ENCODE results near the gene SDK2.

Gene SDK2

DNA sequence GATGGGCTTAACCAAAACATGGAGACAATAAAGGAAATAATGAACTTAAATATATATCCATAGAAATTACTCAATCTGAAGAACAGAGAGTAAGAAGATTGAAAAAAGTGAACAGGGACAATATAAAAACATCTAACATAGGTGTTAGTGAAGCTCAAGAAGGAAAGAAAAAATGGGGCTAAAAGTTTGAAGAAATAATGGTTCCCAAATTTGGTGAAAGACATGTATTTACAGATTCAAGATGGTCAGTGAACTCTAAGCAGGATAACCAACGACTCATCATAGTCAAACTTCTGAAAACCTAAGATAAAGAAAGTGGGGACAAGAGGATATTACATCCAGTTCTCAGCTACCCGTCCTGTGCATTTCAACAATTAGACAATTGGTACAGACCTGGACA, 22.6 kb downstream of the SDK2 start:
- H3K4me3 ChIP-seq (ENCODE audit: low read depth, low read length): no peak overlapping the region
- POLR2A ChIA-PET: no interaction called here
- CTCF ChIA-PET: interaction anchor here (0.7 kb wide), 3 partner anchors 9 to 581 kb away, joined by 3 to 6 read pairs (median 3); no protein-coding TSS in a partner anchor

DNA sequence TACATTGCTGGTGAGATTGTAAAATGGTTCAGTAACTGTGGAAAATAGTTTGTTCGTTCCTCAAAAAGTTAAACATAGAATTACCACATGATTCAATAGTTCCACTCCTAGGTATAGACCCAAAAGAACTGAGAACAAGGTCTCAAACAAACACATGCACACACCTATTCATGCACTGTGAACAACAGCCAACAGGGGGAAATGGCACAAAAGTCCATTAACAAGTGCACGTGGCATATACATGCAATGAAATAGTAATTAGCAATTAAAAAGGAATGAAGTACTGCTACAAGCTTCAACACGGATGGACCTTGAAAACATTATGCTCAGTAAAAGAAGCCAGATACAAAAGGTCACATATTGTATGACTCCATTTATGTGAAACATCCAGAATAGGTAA, 23.8 kb downstream of the SDK2 start:
- H3K4me1 ChIP-seq (ENCODE audit: control insufficient read depth, insufficient read depth, low read length): peaks cover 2% of the 10 kb centered on the region; the same call in 1 of the 2 replicates
- CTCF ChIA-PET: interaction anchor here (0.7 to 1.1 kb wide), 3 partner anchors 10 to 45 kb away, joined by 3 read pairs; no protein-coding TSS in a partner anchor
- no peak overlapping the region for H3K27ac ChIP-seq (ENCODE audit: extremely low read depth, low read depth, low read length)
- no peak overlapping the region for H3K4me3 ChIP-seq (ENCODE audit: low read depth, low read length)
- H3K36me3 ChIP-seq (ENCODE audit: control insufficient read depth in 2 of 2, insufficient read depth in 1 of 2, low read length in 2 of 2): no peaks in the 10 kb centered on the region
- TF ChIP-seq ZNF324 (tag by site-specific recombination; IDR thresholded peaks at IDR 0.05) (no peak), ZNF223 (tag by site-specific recombination; IDR thresholded peaks at IDR 0.05) (no peak), KLF9 (tag by site-specific recombination; IDR thresholded peaks at IDR 0.05; ENCODE audit: low read depth) (no peak), ZBTB1 (tag by site-specific recombination; IDR thresholded peaks at IDR 0.05) (no peak)
- no peaks in the 10 kb centered on the region for H3K9me3 ChIP-seq (ENCODE audit: control insufficient read depth, insufficient read depth, low read depth, low read length)
- POLR2A ChIA-PET: no interaction called here

More for the DNA sequence above, 22.6 kb downstream of the SDK2 start:
- H3K9me3 ChIP-seq (ENCODE audit: control insufficient read depth, insufficient read depth, low read depth, low read length): no peaks in the 10 kb centered on the region
- no peaks in the 10 kb centered on the region for H3K36me3 ChIP-seq (ENCODE audit: control insufficient read depth in 2 of 2, insufficient read depth in 1 of 2, low read length in 2 of 2)
- TF ChIP-seq ZNF558 (tag by site-specific recombination; IDR thresholded peaks at IDR 0.05) (peak; percentile 99), ZNF174 (tag by site-specific recombination; IDR thresholded peaks at IDR 0.05) (no peak)
- H3K4me1 ChIP-seq (ENCODE audit: control insufficient read depth, insufficient read depth, low read length): peaks cover 2% of the 10 kb centered on the region; the same call in 1 of the 2 replicates
- H3K27ac ChIP-seq (ENCODE audit: extremely low read depth, low read depth, low read length): no peak overlapping the region

DNA sequence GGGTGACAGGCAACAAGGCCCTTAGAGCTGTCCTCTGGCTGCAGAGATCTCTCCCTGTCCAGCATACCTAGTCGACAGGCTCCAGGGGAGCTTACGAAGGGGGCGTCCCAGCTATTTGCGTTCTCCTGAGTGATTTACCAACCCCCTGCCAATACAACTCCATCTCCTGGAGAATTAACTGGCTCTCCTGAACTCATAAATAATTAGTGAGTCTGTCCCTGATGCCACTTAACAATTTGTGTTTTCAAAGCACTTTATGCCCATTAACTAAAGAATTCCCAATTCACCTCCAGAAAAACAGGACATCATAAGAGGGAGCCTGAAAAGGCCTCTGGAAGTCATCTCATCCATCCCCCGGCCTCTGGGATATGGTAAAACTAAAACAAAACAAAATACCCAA, 26.7 kb downstream of the SDK2 start:
- Histone ChIP-seq H3K27ac (ENCODE audit: extremely low read depth, low read depth, low read length) (no peak overlapping the region), H3K9me3 (ENCODE audit: control insufficient read depth, insufficient read depth, low read depth, low read length) (no peaks in the 10 kb centered on the region), H3K4me3 (ENCODE audit: low read depth, low read length) (no peak overlapping the region), H3K4me1 (ENCODE audit: control insufficient read depth, insufficient read depth, low read length) (no peaks in the 10 kb centered on the region; the same call in 1 of the 2 replicates), H3K36me3 (ENCODE audit: control insufficient read depth in 2 of 2, insufficient read depth in 1 of 2, low read length in 2 of 2) (no peaks in the 10 kb centered on the region)
- TF ChIP-seq ZNF629 (tag by site-specific recombination; IDR thresholded peaks at IDR 0.05) (no peak), ZNF561 (tag by site-specific recombination; IDR thresholded peaks at IDR 0.05; ENCODE audit: borderline replicate concordance) (no peak), BCL11A (tag by site-specific recombination; IDR thresholded peaks at IDR 0.05; ENCODE audit: low read depth) (no peak), GLI4 (tag by site-specific recombination; IDR thresholded peaks at IDR 0.05) (no peak), ZNF394 (tag by site-specific recombination; IDR thresholded peaks at IDR 0.05; ENCODE audit: borderline replicate concordance) (no peak), ZNF350 (tag by site-specific recombination; IDR thresholded peaks at IDR 0.05) (no peak), ZNF701 (tag by site-specific recombination; IDR thresholded peaks at IDR 0.05) (no peak), ZNF292 (tag by site-specific recombination; IDR thresholded peaks at IDR 0.05; ENCODE audit: borderline replicate concordance, low read depth) (no peak), ZNF747 (tag by site-specific recombination; IDR thresholded peaks at IDR 0.05) (no peak), ZNF146 (tag by site-specific recombination; IDR thresholded peaks at IDR 0.05) (no peak), ZNF658 (tag by site-specific recombination; IDR thresholded peaks at IDR 0.05) (no peak), ZNF610 (tag by site-specific recombination; IDR thresholded peaks at IDR 0.05; ENCODE audit: borderline replicate concordance) (no peak), ZEB2 (tag by site-specific recombination; IDR thresholded peaks at IDR 0.05) (no peak)
- TF ChIP-seq, protein P1, sequence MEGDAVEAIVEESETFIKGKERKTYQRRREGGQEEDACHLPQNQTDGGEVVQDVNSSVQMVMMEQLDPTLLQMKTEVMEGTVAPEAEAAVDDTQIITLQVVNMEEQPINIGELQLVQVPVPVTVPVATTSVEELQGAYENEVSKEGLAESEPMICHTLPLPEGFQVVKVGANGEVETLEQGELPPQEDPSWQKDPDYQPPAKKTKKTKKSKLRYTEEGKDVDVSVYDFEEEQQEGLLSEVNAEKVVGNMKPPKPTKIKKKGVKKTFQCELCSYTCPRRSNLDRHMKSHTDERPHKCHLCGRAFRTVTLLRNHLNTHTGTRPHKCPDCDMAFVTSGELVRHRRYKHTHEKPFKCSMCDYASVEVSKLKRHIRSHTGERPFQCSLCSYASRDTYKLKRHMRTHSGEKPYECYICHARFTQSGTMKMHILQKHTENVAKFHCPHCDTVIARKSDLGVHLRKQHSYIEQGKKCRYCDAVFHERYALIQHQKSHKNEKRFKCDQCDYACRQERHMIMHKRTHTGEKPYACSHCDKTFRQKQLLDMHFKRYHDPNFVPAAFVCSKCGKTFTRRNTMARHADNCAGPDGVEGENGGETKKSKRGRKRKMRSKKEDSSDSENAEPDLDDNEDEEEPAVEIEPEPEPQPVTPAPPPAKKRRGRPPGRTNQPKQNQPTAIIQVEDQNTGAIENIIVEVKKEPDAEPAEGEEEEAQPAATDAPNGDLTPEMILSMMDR (tag by site-specific recombination; IDR thresholded peaks at IDR 0.05): no peak
- TF ChIP-seq, protein P2, sequence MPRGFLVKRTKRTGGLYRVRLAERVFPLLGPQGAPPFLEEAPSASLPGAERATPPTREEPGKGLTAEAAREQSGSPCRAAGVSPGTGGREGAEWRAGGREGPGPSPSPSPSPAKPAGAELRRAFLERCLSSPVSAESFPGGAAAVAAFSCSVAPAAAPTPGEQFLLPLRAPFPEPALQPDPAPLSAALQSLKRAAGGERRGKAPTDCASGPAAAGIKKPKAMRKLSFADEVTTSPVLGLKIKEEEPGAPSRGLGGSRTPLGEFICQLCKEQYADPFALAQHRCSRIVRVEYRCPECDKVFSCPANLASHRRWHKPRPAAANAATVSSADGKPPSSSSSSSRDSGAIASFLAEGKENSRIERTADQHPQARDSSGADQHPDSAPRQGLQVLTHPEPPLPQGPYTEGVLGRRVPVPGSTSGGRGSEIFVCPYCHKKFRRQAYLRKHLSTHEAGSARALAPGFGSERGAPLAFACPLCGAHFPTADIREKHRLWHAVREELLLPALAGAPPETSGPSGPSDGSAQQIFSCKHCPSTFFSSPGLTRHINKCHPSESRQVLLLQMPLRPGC (tag by site-specific recombination; IDR thresholded peaks at IDR 0.05): no peak
- ChIA-PET POLR2A (no interaction called here), CTCF (interaction anchor here (0.6 to 1.1 kb wide), 3 partner anchors 23 to 249 kb away, joined by 3 to 4 read pairs (median 3); no protein-coding TSS in a partner anchor)
